ENCODE data around the gene VWF.

The VWF gene

DNA sequence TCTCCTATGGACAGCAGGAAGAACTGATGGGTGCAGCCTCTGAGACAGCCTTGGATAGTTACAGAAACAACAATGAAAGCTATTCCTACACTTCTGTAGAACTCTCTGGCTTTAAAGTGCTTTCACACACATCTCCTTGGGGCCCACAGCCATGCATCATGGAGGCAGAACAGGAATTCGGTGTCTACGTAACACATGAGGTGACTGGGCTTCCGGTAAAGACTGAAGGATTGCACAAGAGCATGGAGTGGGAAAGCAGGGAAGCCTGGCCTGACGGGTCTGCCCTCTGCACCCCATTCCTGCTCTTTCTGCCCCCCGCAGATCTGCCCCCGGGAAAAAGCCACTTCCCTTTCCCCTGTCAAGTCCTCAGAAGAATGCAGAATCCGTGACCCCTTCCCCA, 82.6 kb downstream of the VWF start:
- in situ Hi-C loops (cut with MboI; ENCODE audit: low sequenced_read_pairs, unreplicated experiment): no loop called here
- no peak for DNase-seq (ENCODE audit: low spot score)
- TF ChIP-seq, protein P1, sequence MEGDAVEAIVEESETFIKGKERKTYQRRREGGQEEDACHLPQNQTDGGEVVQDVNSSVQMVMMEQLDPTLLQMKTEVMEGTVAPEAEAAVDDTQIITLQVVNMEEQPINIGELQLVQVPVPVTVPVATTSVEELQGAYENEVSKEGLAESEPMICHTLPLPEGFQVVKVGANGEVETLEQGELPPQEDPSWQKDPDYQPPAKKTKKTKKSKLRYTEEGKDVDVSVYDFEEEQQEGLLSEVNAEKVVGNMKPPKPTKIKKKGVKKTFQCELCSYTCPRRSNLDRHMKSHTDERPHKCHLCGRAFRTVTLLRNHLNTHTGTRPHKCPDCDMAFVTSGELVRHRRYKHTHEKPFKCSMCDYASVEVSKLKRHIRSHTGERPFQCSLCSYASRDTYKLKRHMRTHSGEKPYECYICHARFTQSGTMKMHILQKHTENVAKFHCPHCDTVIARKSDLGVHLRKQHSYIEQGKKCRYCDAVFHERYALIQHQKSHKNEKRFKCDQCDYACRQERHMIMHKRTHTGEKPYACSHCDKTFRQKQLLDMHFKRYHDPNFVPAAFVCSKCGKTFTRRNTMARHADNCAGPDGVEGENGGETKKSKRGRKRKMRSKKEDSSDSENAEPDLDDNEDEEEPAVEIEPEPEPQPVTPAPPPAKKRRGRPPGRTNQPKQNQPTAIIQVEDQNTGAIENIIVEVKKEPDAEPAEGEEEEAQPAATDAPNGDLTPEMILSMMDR (IDR thresholded peaks at IDR 0.05; ENCODE audit: borderline replicate concordance, control extremely low read depth, extremely low read depth, insufficient read depth, missing control alignments): no peak

DNA sequence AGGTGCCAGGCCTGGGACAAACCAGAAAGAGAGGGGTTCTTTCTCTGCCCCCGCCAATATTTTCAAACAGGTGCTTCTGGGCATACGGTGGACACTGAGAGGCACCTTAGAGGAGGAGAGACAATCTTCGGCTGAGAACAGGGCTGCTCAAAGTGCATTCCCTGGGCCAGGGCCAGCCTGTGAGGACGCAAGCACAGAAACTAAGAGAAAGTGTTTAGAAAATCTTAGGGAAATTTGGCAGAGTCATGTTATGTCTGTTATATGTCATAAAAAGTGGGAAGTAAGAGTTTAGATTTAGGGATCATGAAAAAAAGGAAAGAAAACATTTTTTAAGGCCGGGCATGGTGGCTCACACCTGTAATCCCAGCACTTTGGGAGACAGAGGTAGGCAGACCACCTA, 83.7 kb downstream of the VWF start:
- DNase-seq (ENCODE audit: low spot score): no peak
- TF ChIP-seq, protein P1 (IDR thresholded peaks at IDR 0.05; ENCODE audit: borderline replicate concordance, control extremely low read depth, extremely low read depth, insufficient read depth, missing control alignments): no peak
- in situ Hi-C loops (cut with MboI; ENCODE audit: low sequenced_read_pairs, unreplicated experiment): no loop called here

- peak; percentile 72 for DNase-seq (ENCODE audit: low spot score)
- in situ Hi-C loops (cut with MboI; ENCODE audit: low sequenced_read_pairs, unreplicated experiment): no loop called here
- TF ChIP-seq, protein P1 (IDR thresholded peaks at IDR 0.05; ENCODE audit: borderline replicate concordance, control extremely low read depth, extremely low read depth, insufficient read depth, missing control alignments): peak; percentile 84
Measured at GRCh38 chr12:6039894-6040601, 84.4 kb downstream of the VWF start.

DNA sequence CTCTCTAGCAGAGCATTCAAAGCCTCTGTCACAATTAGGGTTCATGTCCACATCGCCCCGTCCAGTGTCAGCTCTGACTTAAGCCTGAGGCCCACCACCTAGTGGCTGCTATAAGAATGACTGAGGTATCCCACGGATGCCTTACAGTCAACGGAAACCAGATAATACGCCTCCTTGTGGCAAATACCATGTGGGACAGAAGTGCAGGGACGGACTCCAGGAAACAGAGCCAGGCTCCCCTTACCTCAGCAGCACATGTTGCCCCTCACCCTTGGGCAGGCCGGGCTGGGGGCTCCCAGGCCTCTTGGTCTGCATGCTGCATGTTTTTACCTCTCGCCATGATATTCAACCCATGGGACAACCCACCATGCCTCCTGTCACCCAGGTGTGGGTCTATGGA, 86.3 kb downstream of the VWF start:
- DNase-seq (ENCODE audit: low spot score): peak; percentile 79
- TF ChIP-seq, protein P1 (IDR thresholded peaks at IDR 0.05; ENCODE audit: borderline replicate concordance, control extremely low read depth, extremely low read depth, insufficient read depth, missing control alignments): peak; percentile 63
- in situ Hi-C loops (cut with MboI; ENCODE audit: low sequenced_read_pairs, unreplicated experiment): no loop called here

GRCh38 chr12:6037459-6037858, 87.0 kb downstream of the VWF start:
- DNase-seq (ENCODE audit: low spot score): no peak
- TF ChIP-seq, protein P1 (IDR thresholded peaks at IDR 0.05; ENCODE audit: borderline replicate concordance, control extremely low read depth, extremely low read depth, insufficient read depth, missing control alignments): no peak
- in situ Hi-C loops (cut with MboI; ENCODE audit: low sequenced_read_pairs, unreplicated experiment): no loop called here

DNA sequence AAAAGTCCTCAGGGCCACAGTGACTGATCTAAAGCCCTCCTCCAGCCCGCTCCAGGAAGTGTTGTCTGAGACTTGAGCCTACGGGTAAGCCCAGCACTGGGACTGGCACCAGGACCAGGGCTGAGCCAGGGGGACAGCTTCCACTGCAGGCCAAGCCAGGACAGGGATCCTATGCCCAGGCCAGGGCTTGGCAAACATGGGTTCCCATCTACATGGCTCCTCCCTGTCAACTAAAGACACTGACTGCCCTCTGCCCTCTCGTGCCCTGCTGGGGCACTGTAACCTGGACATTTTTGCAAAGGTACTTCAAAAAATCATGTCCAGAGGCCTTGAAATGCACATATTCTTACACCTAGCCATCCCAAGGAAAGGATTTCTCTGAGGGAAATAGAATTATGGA, 88.0 kb downstream of the VWF start:
- in situ Hi-C loops (cut with MboI; ENCODE audit: low sequenced_read_pairs, unreplicated experiment): no loop called here
- DNase-seq (ENCODE audit: low spot score): no peak
- TF ChIP-seq, protein P1 (IDR thresholded peaks at IDR 0.05; ENCODE audit: borderline replicate concordance, control extremely low read depth, extremely low read depth, insufficient read depth, missing control alignments): no peak
